ENCODE data around the gene NCAM1.
"Not testable (repeated sequence)": the region's sequence is repeated elsewhere in the genome, so short reads cannot be mapped to it uniquely, and the experiment has no call there.

The NCAM1 gene

GRCh38 chr11:112961146-112961668 lies at the start of gene NCAM1:
Gene NCAM1 (plus strand): TSS chr11:112961420.
- DNase-seq: no peak

DNA sequence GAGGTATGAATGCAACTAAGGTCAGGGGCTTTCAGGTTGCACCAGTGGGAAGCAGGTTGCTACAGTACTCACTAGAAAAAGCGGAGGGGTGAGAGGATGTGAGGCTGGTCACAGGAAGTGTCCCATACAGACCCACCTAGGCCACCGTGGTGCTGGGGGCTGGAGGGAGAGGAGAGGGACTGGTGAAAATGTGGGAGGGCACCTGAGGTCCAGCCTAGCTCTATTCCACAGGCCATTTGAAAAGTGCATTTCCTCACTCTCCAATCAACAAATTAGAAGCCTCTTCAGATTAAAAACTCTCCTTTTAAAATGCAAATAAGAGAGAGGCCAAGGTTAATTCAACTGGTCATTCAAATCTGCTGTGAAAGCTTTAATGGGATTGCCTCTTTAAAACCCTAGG lies 38.6 kb upstream of the NCAM1 start:
- no peak for DNase-seq

DNA sequence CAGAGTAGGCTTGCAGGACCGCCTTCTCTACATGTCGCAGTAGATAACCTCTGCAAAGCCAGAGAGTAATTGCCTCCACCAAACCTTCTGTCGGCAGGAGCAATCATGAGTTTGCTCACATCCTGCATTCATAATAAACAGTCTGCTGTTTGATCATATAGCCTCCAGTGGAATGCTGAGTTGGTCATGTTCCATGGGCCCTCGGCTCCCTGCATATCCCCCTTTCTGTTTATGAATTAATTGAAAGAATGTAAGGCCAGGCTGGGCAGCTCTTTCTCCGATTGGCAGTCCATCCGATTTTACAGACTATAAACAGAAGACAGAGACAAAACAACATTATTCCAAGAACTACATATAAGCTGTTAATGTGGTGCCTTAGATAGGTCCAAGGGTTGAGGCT lies 36.4 kb upstream of the NCAM1 start:
- not testable (repeated sequence) for DNase-seq

- DNase-seq: no peak
These were observed 35.5 kb upstream of the NCAM1 start for GRCh38 chr11:112925516-112926310.

GRCh38 chr11:112928136-112928535 lies 33.1 kb upstream of the NCAM1 start:
- DNase-seq: no peak

GRCh38 chr11:112929432-112929831 lies 31.8 kb upstream of the NCAM1 start:
- no peak for DNase-seq

DNA sequence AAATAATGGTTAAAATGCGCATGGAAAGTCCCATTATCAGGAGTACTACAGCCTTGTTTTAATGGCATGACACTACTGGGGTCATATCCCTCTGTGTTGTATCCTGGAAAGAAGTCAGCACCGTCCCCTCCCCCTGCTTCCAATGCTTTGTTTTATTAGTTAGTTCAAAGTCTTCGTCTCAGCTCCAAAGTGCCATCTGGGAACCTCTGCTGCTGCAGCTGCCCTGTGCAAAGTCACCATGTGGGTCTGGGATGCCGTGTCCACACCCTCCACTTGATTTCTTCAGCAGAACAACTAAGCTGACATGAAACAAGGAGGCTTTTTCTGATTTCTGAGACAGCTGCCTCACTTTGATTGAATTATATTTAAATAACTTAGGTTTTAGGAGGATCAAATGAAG lies 29.5 kb upstream of the NCAM1 start:
- no peak for DNase-seq

DNA sequence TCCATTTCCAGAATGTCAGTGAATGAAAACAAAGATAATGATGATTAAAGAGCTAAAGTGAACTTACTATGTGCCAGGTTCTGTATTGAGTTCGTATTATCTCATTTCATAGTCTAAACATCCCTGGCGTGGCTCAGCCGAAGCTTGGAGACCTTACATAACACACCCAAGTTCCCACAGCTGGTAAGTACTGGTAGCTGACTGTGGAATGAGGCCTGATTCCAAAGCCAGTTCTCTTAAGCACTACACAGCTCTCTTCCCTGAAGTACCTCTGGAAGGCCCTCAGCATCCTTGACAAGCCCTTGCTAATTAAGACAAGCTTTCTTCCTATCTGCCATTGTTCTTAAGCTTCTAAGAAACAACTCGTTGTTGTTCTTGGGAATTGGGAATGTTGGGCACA lies 28.6 kb upstream of the NCAM1 start:
- DNase-seq: no peak

- DNase-seq: no peak
These were observed 27.2 kb upstream of the NCAM1 start for GRCh38 chr11:112933970-112934369.

GRCh38 chr11:112941104-112941503 lies 20.1 kb upstream of the NCAM1 start:
- no peak for DNase-seq

DNA sequence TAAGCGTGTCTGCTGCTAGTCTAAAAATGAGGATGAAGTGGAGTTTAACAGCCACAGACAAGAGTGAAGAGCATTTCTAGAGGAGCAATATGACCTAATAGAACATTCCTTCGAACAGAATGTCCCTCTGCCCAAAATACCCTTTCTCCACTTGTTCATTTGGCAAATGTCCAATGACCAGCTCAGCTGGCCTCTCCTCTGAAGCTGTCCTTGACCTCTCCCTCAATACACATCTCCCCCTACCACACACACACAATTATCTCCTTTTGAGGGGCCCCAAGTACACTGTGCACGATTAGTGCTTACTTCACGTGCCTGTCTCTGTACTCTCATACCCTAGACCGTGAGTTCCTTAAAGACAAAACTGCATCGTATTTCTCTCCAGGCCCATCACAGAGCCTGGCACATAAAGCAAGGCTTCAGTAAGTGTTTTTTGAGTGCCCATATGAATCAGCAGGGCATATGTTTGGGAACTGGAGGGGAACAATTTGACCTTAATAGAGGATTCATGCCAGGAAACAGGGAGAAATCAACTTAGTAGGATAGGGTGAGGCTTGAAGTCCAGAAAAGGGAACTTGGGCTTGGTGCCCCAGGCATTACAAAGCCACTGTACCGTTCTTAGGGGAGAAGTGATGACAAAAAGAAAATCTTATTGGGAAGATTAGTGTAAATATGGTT lies 18.1 kb upstream of the NCAM1 start:
- no peak for DNase-seq

GRCh38 chr11:112946866-112947265 lies 14.4 kb upstream of the NCAM1 start:
- no peak for DNase-seq

- DNase-seq: no peak
These were observed 11.2 kb upstream of the NCAM1 start for GRCh38 chr11:112949781-112950575.

GRCh38 chr11:112958670-112959069 lies 2.5 kb upstream of the NCAM1 start:
- no peak for DNase-seq

DNA sequence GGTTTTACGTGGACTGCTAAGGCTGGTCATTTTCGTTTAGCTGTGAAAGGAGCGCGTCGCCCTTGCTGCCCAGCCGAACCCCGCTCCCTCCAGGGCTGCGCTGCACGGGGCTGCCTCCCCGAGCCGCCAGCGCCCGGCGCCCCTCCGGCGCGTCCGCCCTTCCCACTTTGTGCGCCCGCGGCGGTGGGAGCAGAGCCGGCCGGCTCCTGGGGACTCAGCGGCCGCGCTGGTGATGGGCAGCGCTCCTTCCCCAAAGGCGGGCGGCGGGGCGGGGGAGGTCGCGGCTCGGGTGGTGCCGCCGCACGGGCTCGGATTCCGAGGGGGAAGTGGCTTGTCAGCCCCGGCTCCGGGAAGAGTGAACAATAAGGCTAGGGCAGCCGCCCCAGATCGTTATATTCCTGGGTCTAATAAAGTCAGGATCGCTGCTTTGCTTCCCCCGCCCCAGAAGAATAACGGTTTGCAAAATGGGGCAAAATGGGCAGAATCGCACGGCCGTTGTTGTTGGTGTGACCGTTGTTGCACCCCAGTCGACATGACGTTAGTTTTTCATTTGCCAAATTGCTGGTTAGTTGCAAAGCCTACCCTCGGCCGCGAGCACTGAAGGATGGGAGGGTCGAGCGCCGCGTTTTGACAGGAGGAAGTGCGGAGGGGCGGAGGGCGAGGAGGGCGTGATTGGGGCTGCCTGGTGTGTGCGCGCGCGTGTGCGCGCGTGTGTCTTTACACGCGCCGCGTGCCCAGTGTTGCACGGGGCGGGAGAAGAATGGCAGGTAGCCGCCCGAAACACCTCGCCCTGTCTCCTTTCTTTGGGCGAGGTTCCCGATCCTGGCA lies 745 bp downstream of the NCAM1 start:
- no peak for DNase-seq

GRCh38 chr11:112962579-112963367 lies 1.6 kb downstream of the NCAM1 start:
- no peak for DNase-seq

GRCh38 chr11:112963368-112963955 lies 2.2 kb downstream of the NCAM1 start:
- no peak for DNase-seq

- DNase-seq: no peak
These were observed 4.4 kb downstream of the NCAM1 start for GRCh38 chr11:112965656-112966055.

GRCh38 chr11:112966561-112966960 lies 5.3 kb downstream of the NCAM1 start:
- DNase-seq: no peak

DNA sequence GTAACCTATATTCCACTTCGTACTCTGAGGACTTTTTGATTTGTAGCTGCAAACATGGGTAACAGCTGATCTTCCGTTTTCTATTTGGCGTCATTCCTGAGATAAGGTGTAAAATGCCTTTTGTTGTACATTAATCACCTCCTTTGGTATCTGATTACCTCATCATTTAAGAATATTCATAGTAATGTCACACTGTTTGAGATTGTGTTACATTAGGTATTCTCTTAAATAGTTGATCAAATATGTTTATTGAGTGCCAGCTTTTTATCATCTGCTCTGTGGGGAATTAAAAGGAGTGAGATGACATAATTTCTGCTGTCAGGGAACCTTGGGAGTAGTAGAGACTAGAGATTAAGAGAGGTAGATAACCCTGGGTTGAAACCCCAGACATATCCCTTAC lies 5.9 kb downstream of the NCAM1 start:
- no peak for DNase-seq

Measured in bone marrow (tissue), 2 donors.